PC-9 (cell line): ENCODE results near the gene TSEN15.

Experiments
- CTCF ChIP-seq: fragments of 200-600 bp; sonication (generic); conservative IDR thresholded peaks from 2 replicates; pipeline ENCODE4 v1.6.1; 2017; ENCODE audit warnings: mixed run types, antibody characterized with exemption, mild to moderate bottlenecking, moderate library complexity
- EZH2 ChIP-seq: fragments of 200-600 bp; sonication (generic); IDR thresholded peaks from 2 replicates; pipeline ENCODE4 v1.8.0; 2017; ENCODE audit warnings: antibody characterized with exemption, low read depth

GRCh38 chr1:184037849-184038591, 13.5 kb upstream of the TSEN15 start:
- TF ChIP-seq CTCF (no peak), EZH2 (no peak)
